Measurements from ENCODE around the gene C1orf159.
"Not testable (repeated sequence)": the region's sequence is repeated elsewhere in the genome, so short reads cannot be mapped to it uniquely, and the experiment has no call there.

Gene C1orf159

GRCh38 chr1:1063945-1064831 is 51.7 kb downstream of the C1orf159 start:
- no peak for DNase-seq

- DNase-seq = no peak
These were observed 52.5 kb downstream of the C1orf159 start for GRCh38 chr1:1063261-1063944.

GRCh38 chr1:1062348-1063163 is 53.3 kb downstream of the C1orf159 start:
- no peak for DNase-seq

- DNase-seq = no peak
These were observed 54.1 kb downstream of the C1orf159 start for GRCh38 chr1:1061682-1062345.

GRCh38 chr1:1060281-1061000 is 55.4 kb downstream of the C1orf159 start:
- DNase-seq = no peak

GRCh38 chr1:1059494-1060280 is 56.2 kb downstream of the C1orf159 start:
- DNase-seq = no peak

GRCh38 chr1:1058921-1059493 is 56.9 kb downstream of the C1orf159 start:
- DNase-seq = no peak

- no peak for DNase-seq
These were observed 57.6 kb downstream of the C1orf159 start for GRCh38 chr1:1058088-1058905.

GRCh38 chr1:1057769-1058087 is 58.2 kb downstream of the C1orf159 start:
- DNase-seq = not testable (repeated sequence)

- no peak for DNase-seq
These were observed 59.8 kb downstream of the C1orf159 start for GRCh38 chr1:1055841-1056736.

- no peak for DNase-seq
These were observed 60.9 kb downstream of the C1orf159 start for GRCh38 chr1:1054971-1055370.

GRCh38 chr1:1054099-1054700 is 61.7 kb downstream of the C1orf159 start:
- DNase-seq = no peak

GRCh38 chr1:1053682-1054081 is 62.2 kb downstream of the C1orf159 start:
- DNase-seq = no peak

- DNase-seq = no peak
These were observed 62.9 kb downstream of the C1orf159 start for GRCh38 chr1:1053022-1053421.

GRCh38 chr1:1052003-1052840 is 63.7 kb downstream of the C1orf159 start:
- DNase-seq = no peak

GRCh38 chr1:1051127-1051810 is 64.6 kb downstream of the C1orf159 start:
- DNase-seq = no peak

GRCh38 chr1:1050577-1051052 is 65.3 kb downstream of the C1orf159 start:
- DNase-seq = no peak

Data from GOT3 (cell line).